GM12878 (cell line): ENCODE data around the gene NANOS1. TPM values are rescaled to one million over a fixed set of nuclear protein-coding genes. Genes with fewer than 3 reads are reported as not detected.

Experiments used
- ATAC-seq: fragments of 200-7000 bp; cut with Tn5 transposase; 3 replicates; pipeline ENCODE4 v1.9.1; 2020; ENCODE audit warnings: mild to moderate bottlenecking, moderate library complexity
- BruUV-seq: library from RNA; stranded (reverse); fragments of 400-500 nt; replicated peaks from 2 replicates; lab custom pipeline; 2021; lab: Mats Ljungman, UMichigan
- CTCF ChIA-PET: fragments of 300-600 bp; sonication (Branson Sonifier 250); formaldehyde crosslinking; extraction: SDS; loops from one replicate; lab custom pipeline; 2021; ENCODE audit warnings: inconsistent platforms; lab: Yijun Ruan, JAX
- POLR2A ChIA-PET: fragments of 350-600 bp; formaldehyde crosslinking; extraction: SDS; loops from one replicate; lab custom pipeline; 2021; ENCODE audit warnings: inconsistent platforms; lab: Charles Lee
- RAD21 ChIA-PET: fragments of 300-600 bp; sonication (Branson Sonifier 250); formaldehyde crosslinking; loops from one replicate; lab custom pipeline; 2023; ENCODE audit warnings: antibody characterized with exemption; ENCODE audit not compliant: unreplicated experiment; lab: Charles Lee
- SMC1A ChIA-PET: fragments of 300-600 bp; sonication (Branson Sonifier 250); formaldehyde crosslinking; loops from one replicate; lab custom pipeline; 2023; ENCODE audit not compliant: unreplicated experiment, uncharacterized antibody; lab: Charles Lee
- DNase-seq: peaks from one replicate; pipeline ENCODE4 v3.0.0-alpha.2; 2011; ENCODE audit warnings: low read depth, low spot score
- FAIRE-seq: peaks from 3 replicates; lab custom pipeline; 2011; peaks lifted over from hg19 to GRCh38; lab: Jason Lieb, UNC
- H2AFZ ChIP-seq: 2 replicates; pipeline ENCODE4 v1.6.0; 2011; ENCODE audit warnings: low read depth, low read length, control low read depth; ENCODE audit not compliant: control insufficient read depth
- H3K27ac ChIP-seq: 2 replicates; pipeline ENCODE4 v1.5.1; 2011; ENCODE audit warnings: control low read depth; ENCODE audit not compliant: control insufficient read depth, insufficient read depth
- H3K27me3 ChIP-seq, 2 experiments: replicated peaks in 1 of 2; 2 replicates each; pipeline versions ENCODE4 v1.6.0 to v1.6.1; 2011; ENCODE audit warnings: low read length in 1 of 2; ENCODE audit not compliant: control insufficient read depth in 2 of 2, insufficient read depth in 2 of 2
- H3K36me3 ChIP-seq, 2 experiments: 2 replicates each; pipeline ENCODE4 v1.5.1; 2011; ENCODE audit warnings: low read length in 1 of 2; ENCODE audit not compliant: control insufficient read depth in 2 of 2, insufficient read depth in 2 of 2
- H3K4me1 ChIP-seq: 2 replicates; pipeline ENCODE4 v1.6.1; 2011; ENCODE audit warnings: mild to moderate bottlenecking, low read length, moderate library complexity, mixed read lengths; ENCODE audit not compliant: control insufficient read depth, insufficient read depth
- H3K4me2 ChIP-seq: 2 replicates; pipeline ENCODE4 v1.6.0; 2011; ENCODE audit warnings: control low read depth; ENCODE audit not compliant: control insufficient read depth, insufficient read depth
- H3K4me3 ChIP-seq: fragments of 200-600 bp; sonication (generic); 2 replicates; pipeline ENCODE4 v1.5.1; 2016
- H3K79me2 ChIP-seq: 2 replicates; pipeline ENCODE4 v1.6.0; 2011; ENCODE audit warnings: low read length; ENCODE audit not compliant: control insufficient read depth, insufficient read depth
- H3K9ac ChIP-seq: 2 replicates; pipeline ENCODE4 v1.8.0; 2011; ENCODE audit warnings: low read length, control low read depth, mixed read lengths; ENCODE audit not compliant: control insufficient read depth, insufficient read depth
- H3K9me3 ChIP-seq: replicated peaks from 3 replicates; pipeline ENCODE4 v1.5.1; 2011; ENCODE audit warnings: mild to moderate bottlenecking, low read length; ENCODE audit not compliant: control insufficient read depth, insufficient read depth
- H4K20me1 ChIP-seq: 2 replicates; pipeline ENCODE4 v1.6.0; 2011; ENCODE audit not compliant: control insufficient read depth, insufficient read depth
- BHLHE40 ChIP-seq, 2 experiments: fragments of 450-650 bp in 1 of 2; IDR thresholded peaks; 2 replicates each; pipeline ENCODE4 v1.6.1; 2011 to 2017; ENCODE audit warnings: low read depth in 2 of 2, borderline replicate concordance in 1 of 2, improper control_type of control experiment in 1 of 2, low read length in 1 of 2, mild to moderate bottlenecking in 1 of 2
- CHD4 ChIP-seq: fragments of 200-600 bp; sonication (generic); IDR thresholded peaks from 2 replicates; pipeline ENCODE4 v1.6.1; 2016; ENCODE audit warnings: mild to moderate bottlenecking
- IRF4 ChIP-seq: IDR thresholded peaks from 2 replicates; pipeline ENCODE4 v1.6.1; 2011; ENCODE audit warnings: low read depth, low read length
- RBBP5 ChIP-seq: fragments of 200-600 bp; sonication (generic); conservative IDR thresholded peaks from 2 replicates; pipeline ENCODE4 v1.6.1; 2016
- SIX5 ChIP-seq: IDR thresholded peaks from 2 replicates; pipeline ENCODE4 v1.6.1; 2011; ENCODE audit warnings: mild to moderate bottlenecking, low read depth, low read length, moderate library complexity; ENCODE audit not compliant: severe bottlenecking
- SUZ12 ChIP-seq: fragments of 200-600 bp; sonication (generic); IDR thresholded peaks from one replicate; pipeline ENCODE4 v1.6.1; 2018; ENCODE audit warnings: antibody characterized with exemption, mild to moderate bottlenecking; ENCODE audit not compliant: unreplicated experiment
- TCF3 ChIP-seq: IDR thresholded peaks from 2 replicates; pipeline ENCODE4 v1.6.1; 2012; ENCODE audit warnings: low read depth, mild to moderate bottlenecking, low read length, borderline replicate concordance; ENCODE audit not compliant: insufficient read depth
- WRNIP1 ChIP-seq: IDR thresholded peaks from 2 replicates; pipeline ENCODE4 v1.6.1; 2011; ENCODE audit warnings: low read depth, low read length, improper control_type of control experiment, borderline replicate concordance
- ZNF207 ChIP-seq: fragments of 450-650 bp; IDR thresholded peaks from 2 replicates; pipeline ENCODE4 v1.6.1; 2014; ENCODE audit warnings: antibody characterized with exemption, mild to moderate bottlenecking, borderline replicate concordance
- WGBS: methylation state at CpG from one replicate; pipeline ENCODE4 v1.1.6; 2016; ENCODE audit warnings: low lambda C conversion rate; ENCODE audit not compliant: insufficient replicate concordance, insufficient coverage; ENCODE audit errors: missing lambda C conversion rate; 5-methylcytosine and 5-hydroxymethylcytosine counted together
- in situ Hi-C: fragments of 300-500 bp; cut with MboI; formaldehyde crosslinking; loops from 9 replicates; pipeline ENCODE4 v1.14.3; 2018; ENCODE audit warnings: mixed read lengths
- intact Hi-C: fragments of 100-400 bp; cut with micrococcal nuclease; formaldehyde crosslinking; loops from one replicate; pipeline ENCODE4 v1.14.2; 2022; ENCODE audit not compliant: unreplicated experiment
- polyA plus RNA-seq, 11 experiments: library from polyadenylated mRNA; depleted of rRNA in 4 of 11; unstranded in 6 of 11; stranded (reverse) in 5 of 11; fragments of >200 nt; fragmentation: Nextera tagmentation in 4 of 11; fragmentation: Illumina TruSeq in 1 of 11; extraction: Ambion mirVana in 4 of 11; extraction: Trizol in 1 of 11; gene quantifications; 1 replicate in 1 of 11; 2 replicates in 10 of 11; pipeline versions ENCODE4 v1.2.1 to v1.2.3, GENCODE V29; 2011 to 2016; ENCODE audit warnings: inconsistent platforms in 2 of 11, missing spikeins in 2 of 11, low read depth in 1 of 11
- total RNA-seq, 4 experiments: library from RNA; depleted of rRNA in 3 of 4; stranded (reverse); fragments of >200 nt in 3 of 4; fragmentation: Illumina TruSeq in 1 of 4; extraction: Trizol in 1 of 4; gene quantifications; 2 replicates each; pipeline versions ENCODE4 v1.2.1 to v1.2.3, GENCODE V29; 2013 to 2021

NANOS1 gene
- total and polyA plus RNA-seq, 10 of the 15 experiments (the other 5 are each of a cell fraction or from before 2014, with no cell fraction given) = 0.03 to 0.55 (median 0.28) TPM; not detected in 2

- Histone ChIP-seq H3K36me3 (no peaks in the 10 kb centered on the region), H3K27me3 (peaks cover 0 to 7% of the 10 kb centered on the region in 2 experiments; a peak in 2 of 4 replicates), H3K9me3 (no peaks in the 10 kb centered on the region), H3K27ac (no peak overlapping the region), H2AFZ (no peak overlapping the region)
- WGBS = 17% methylated on average over 7 of the region's 7 CpGs
- no peak for ATAC-seq
- TF ChIP-seq BHLHE40 (IDR thresholded peaks at IDR 0.05; ENCODE audit: borderline replicate concordance in 1 of 2, low read depth in 2 of 2, low read length in 1 of 2) (no peak), SUZ12 (no peak), ZNF207 (no peak), RBBP5 (no peak), IRF4 (no peak), WRNIP1 (no peak), TCF3 (no peak), SIX5 (no peak), CHD4 (no peak)
- TF ChIP-seq, all 136 proteins: peak for 0
- SMC1A ChIA-PET = no interaction called here
- peaks cover 5% of the 10 kb centered on the region for H3K4me1 ChIP-seq
- POLR2A ChIA-PET = no interaction called here
- H3K79me2 ChIP-seq = no peaks in the 10 kb centered on the region
- intact Hi-C loops = loop anchor here (5.0 kb wide), 1 partner anchor 38 kb away; no protein-coding TSS in a partner anchor
- FAIRE-seq (no peak), DNase-seq (no peak)
- in situ Hi-C loops = no loop called here
- no peak overlapping the region for H3K4me2 ChIP-seq
- no peaks in the 10 kb centered on the region; the same call in 1 of the 2 replicates for H4K20me1 ChIP-seq
- H3K4me3 ChIP-seq = no peak overlapping the region
- no peak overlapping the region for H3K9ac ChIP-seq
- BruUV-seq = no TSS peak
- RAD21 ChIA-PET = interaction anchor here (0.6 to 1.3 kb wide), 2 partner anchors 173 to 286 kb away, joined by 3 to 5 read pairs; no protein-coding TSS in a partner anchor
- CTCF ChIA-PET = no interaction called here
These were observed 3.7 kb upstream of the NANOS1 start for GRCh38 chr10:119025776-119026175.
